IMR-90 (cell line): ENCODE results near the gene PPP1R13B. TPM values are rescaled to one million over a fixed set of nuclear protein-coding genes. Genes with fewer than 3 reads are reported as not detected.

ENCODE experiments used
- ATAC-seq: fragments of 200-7000 bp; cut with Tn5 transposase; 2 replicates; pipeline ENCODE4 v1.9.1; 2020; ENCODE audit warnings: low read depth, mild to moderate bottlenecking, moderate library complexity
- BruUV-seq: library from RNA; stranded (reverse); fragments of 400-500 nt; replicated peaks from 2 replicates; lab custom pipeline; 2021; lab: Mats Ljungman, UMichigan
- CTCF ChIA-PET: fragments of 300-600 bp; formaldehyde crosslinking; extraction: SDS; loops from one replicate; lab custom pipeline; 2021; ENCODE audit warnings: antibody characterized with exemption; lab: Yijun Ruan, JAX
- POLR2A ChIA-PET: fragments of 300-600 bp; sonication (Branson Sonifier 250); formaldehyde crosslinking; loops from one replicate; lab custom pipeline; 2022; ENCODE audit warnings: antibody characterized with exemption; ENCODE audit not compliant: unreplicated experiment; lab: Charles Lee
- DNase-seq: peaks from one replicate; pipeline ENCODE4 v3.0.0; 2013
- H2AFZ ChIP-seq: replicated peaks from 2 replicates; pipeline ENCODE3; 2013; ENCODE audit warnings: low read length, mild to moderate bottlenecking; ENCODE audit not compliant: poor library complexity
- H2AK5ac ChIP-seq: 2 replicates; pipeline ENCODE4 v1.6.1; 2013; ENCODE audit warnings: low read depth, low read length, inconsistent platforms
- H2AK9ac ChIP-seq: replicated peaks from 2 replicates; pipeline ENCODE3; 2013; ENCODE audit warnings: mild to moderate bottlenecking, low read depth, low read length, moderate library complexity; ENCODE audit not compliant: poor library complexity
- H2BK120ac ChIP-seq: 2 replicates; pipeline ENCODE4 v1.6.1; 2013; ENCODE audit warnings: low read depth, low read length, inconsistent platforms
- H2BK15ac ChIP-seq: 3 replicates; pipeline ENCODE4 v1.6.1; 2013; ENCODE audit warnings: low read depth, low read length, inconsistent platforms
- H2BK20ac ChIP-seq: 2 replicates; pipeline ENCODE4 v1.6.1; 2013; ENCODE audit warnings: low read depth, mild to moderate bottlenecking, inconsistent platforms, low read length, moderate library complexity
- H2BK5ac ChIP-seq: 2 replicates; pipeline ENCODE4 v1.6.1; 2013; ENCODE audit warnings: mild to moderate bottlenecking, low read depth, low read length, inconsistent platforms; ENCODE audit not compliant: poor library complexity, severe bottlenecking
- H3K14ac ChIP-seq: replicated peaks from 2 replicates; pipeline ENCODE4 v1.6.1; 2013; ENCODE audit warnings: low read depth, low read length, inconsistent platforms
- H3K18ac ChIP-seq: 2 replicates; pipeline ENCODE4 v1.6.1; 2013; ENCODE audit warnings: low read depth, low read length, control low read depth
- H3K23ac ChIP-seq: 2 replicates; pipeline ENCODE4 v1.6.1; 2013; ENCODE audit warnings: low read depth, low read length, inconsistent platforms
- H3K27ac ChIP-seq: 2 replicates; pipeline ENCODE4 v1.5.1; 2013; ENCODE audit warnings: mild to moderate bottlenecking, control low read depth, low read length; ENCODE audit not compliant: insufficient read depth
- H3K27me3 ChIP-seq: 2 replicates; pipeline ENCODE4 v1.6.1; 2013; ENCODE audit warnings: low read length; ENCODE audit not compliant: control insufficient read depth, insufficient read depth
- H3K36me3 ChIP-seq: 2 replicates; pipeline ENCODE4 v1.6.1; 2013; ENCODE audit warnings: low read length, mixed read lengths; ENCODE audit not compliant: control insufficient read depth, insufficient read depth
- H3K4ac ChIP-seq: 2 replicates; pipeline ENCODE4 v1.6.1; 2013; ENCODE audit warnings: low read depth, low read length, inconsistent platforms
- H3K4me1 ChIP-seq: 2 replicates; pipeline ENCODE4 v1.6.1; 2013; ENCODE audit warnings: low read length, mixed read lengths; ENCODE audit not compliant: control insufficient read depth, insufficient read depth
- H3K4me2 ChIP-seq: 2 replicates; pipeline ENCODE4 v1.6.1; 2013; ENCODE audit warnings: low read depth, mild to moderate bottlenecking, control low read depth, low read length, moderate library complexity
- H3K4me3 ChIP-seq: 2 replicates; pipeline ENCODE4 v1.5.1; 2013; ENCODE audit warnings: low read depth, mild to moderate bottlenecking, control low read depth, low read length, moderate library complexity; ENCODE audit not compliant: insufficient read depth
- H3K56ac ChIP-seq: 2 replicates; pipeline ENCODE4 v1.6.1; 2013; ENCODE audit warnings: low read length, inconsistent platforms; ENCODE audit not compliant: insufficient read depth; ENCODE audit errors: extremely low read depth
- H3K79me1 ChIP-seq, 2 experiments: 2 replicates each; pipeline ENCODE4 v1.6.1; 2013; ENCODE audit warnings: low read length in 2 of 2, inconsistent platforms in 1 of 2, low read depth in 1 of 2
- H3K9ac ChIP-seq: 2 replicates; pipeline ENCODE4 v1.6.1; 2013; ENCODE audit warnings: low read depth, low read length, control low read depth
- H3K9me1 ChIP-seq: 2 replicates; pipeline ENCODE4 v1.6.1; 2013; ENCODE audit warnings: low read length, inconsistent platforms; ENCODE audit not compliant: insufficient read depth
- H3K9me3 ChIP-seq: 2 replicates; pipeline ENCODE4 v1.6.1; 2013; ENCODE audit warnings: low read length; ENCODE audit not compliant: control insufficient read depth, insufficient read depth
- H4K20me1 ChIP-seq: 2 replicates; pipeline ENCODE4 v1.6.1; 2013; ENCODE audit warnings: low read length, inconsistent platforms; ENCODE audit not compliant: insufficient read depth
- H4K5ac ChIP-seq: 2 replicates; pipeline ENCODE4 v1.6.1; 2013; ENCODE audit warnings: mild to moderate bottlenecking, low read depth, low read length, control low read depth
- H4K8ac ChIP-seq, 2 experiments: 2 replicates each; pipeline ENCODE4 v1.6.1; 2013; ENCODE audit warnings: low read depth in 2 of 2, low read length in 2 of 2, control low read depth in 1 of 2, inconsistent platforms in 1 of 2
- H4K91ac ChIP-seq: 2 replicates; pipeline ENCODE4 v1.6.1; 2013; ENCODE audit warnings: low read depth, low read length, inconsistent platforms; ENCODE audit not compliant: insufficient read depth
- BHLHE40 ChIP-seq: fragments of 150-350 bp; IDR thresholded peaks from 2 replicates; pipeline ENCODE4 v1.6.1; 2016; ENCODE audit warnings: mild to moderate bottlenecking, low read depth, low read length
- CEBPB ChIP-seq: IDR thresholded peaks from 2 replicates; pipeline ENCODE4 v1.6.1; 2012; ENCODE audit warnings: low read depth, low read length, improper control_type of control experiment
- CHD1 ChIP-seq: IDR thresholded peaks from 2 replicates; pipeline ENCODE4 v1.6.1; 2012; ENCODE audit warnings: low read depth, low read length, improper control_type of control experiment
- FOS ChIP-seq: fragments of 150-350 bp; IDR thresholded peaks from 2 replicates; pipeline ENCODE4 v1.6.1; 2016; ENCODE audit warnings: low read depth, low read length
- NFE2L2 ChIP-seq: fragments of 150-350 bp; IDR thresholded peaks from 2 replicates; pipeline ENCODE4 v1.6.1; 2016; ENCODE audit warnings: low read depth, mild to moderate bottlenecking, low read length
- RAD21 ChIP-seq: IDR thresholded peaks from 2 replicates; pipeline ENCODE4 v1.6.1; 2012; ENCODE audit warnings: low read length, improper control_type of control experiment
- RCOR1 ChIP-seq: IDR thresholded peaks from 2 replicates; pipeline ENCODE4 v1.6.1; 2012; ENCODE audit warnings: mild to moderate bottlenecking, low read length, improper control_type of control experiment; ENCODE audit not compliant: insufficient replicate concordance
- SMC3 ChIP-seq: fragments of 150-350 bp; IDR thresholded peaks from 2 replicates; pipeline ENCODE4 v1.6.1; 2016; ENCODE audit warnings: low read depth, mild to moderate bottlenecking, antibody characterized with exemption, low read length, moderate library complexity
- USF2 ChIP-seq: fragments of 150-350 bp; IDR thresholded peaks from 2 replicates; pipeline ENCODE4 v1.6.1; 2017; ENCODE audit warnings: mild to moderate bottlenecking, antibody characterized with exemption, low read length, low read depth
- WGBS, 2 experiments: methylation state at CpG; one replicate each; pipeline versions ENCODE4 v1.1.5 to v1.1.7; 2013; ENCODE audit warnings: missing lambda C conversion rate in 2 of 2; ENCODE audit not compliant: insufficient read length in 1 of 2; ENCODE audit errors: extremely low coverage in 2 of 2; 5-methylcytosine and 5-hydroxymethylcytosine counted together
- dilution Hi-C: fragments of 300-500 bp; cut with HindIII; formaldehyde crosslinking; loops from one replicate; pipeline ENCODE4 v1.14.3; 2018; ENCODE audit warnings: low sequenced_read_pairs; ENCODE audit not compliant: unreplicated experiment
- in situ Hi-C: fragments of 300-500 bp; cut with MboI; formaldehyde crosslinking; loops from 3 replicates; pipeline ENCODE4 v1.14.3; 2019; ENCODE audit warnings: low sequenced_read_pairs, inconsistent platforms, mixed read lengths
- intact Hi-C: fragments of 100-400 bp; cut with micrococcal nuclease; formaldehyde crosslinking; loops from 2 replicates; pipeline ENCODE4 v1.10.0; 2022
- polyA plus RNA-seq, 3 experiments: library from polyadenylated mRNA; depleted of rRNA; stranded (reverse); fragments of >200 nt; gene quantifications; 2 replicates each; pipeline ENCODE4 v1.2.3, GENCODE V29; 2012; ENCODE audit warnings: low replicate concordance in 1 of 3
- total RNA-seq: library from RNA; depleted of rRNA; stranded (reverse); fragments of >200 nt; gene quantifications from 2 replicates; pipeline ENCODE4 v1.2.3, GENCODE V29; 2012

PPP1R13B gene
- total and polyA plus RNA-seq, 2 of the 4 experiments (the other 2 are of a cell fraction): 1.6 to 2.8 TPM

- H4K20me1 ChIP-seq: no peaks in the 10 kb centered on the region
- H2BK20ac ChIP-seq: no peak overlapping the region
- no peak overlapping the region for H2AK5ac ChIP-seq
- no peaks in the 10 kb centered on the region for H3K36me3 ChIP-seq
- no peak overlapping the region for H3K27ac ChIP-seq
- peaks cover 24% of the 10 kb centered on the region; the same call in 1 of the 2 replicates for H3K27me3 ChIP-seq
- in situ Hi-C loops: no loop called here
- dilution Hi-C loops: no loop called here
- peaks cover 3% of the 10 kb centered on the region; the same call in 1 of the 2 replicates for H3K4me1 ChIP-seq
- no peaks in the 10 kb centered on the region for H3K79me1 ChIP-seq
- CTCF ChIA-PET: no interaction called here
- H3K23ac ChIP-seq: no peak overlapping the region
- WGBS, 2 experiments: 82% methylated on average over 12 of the region's 20 CpGs; no CpG with 5 or more reads in 1 of the 2 experiments
- H2AFZ ChIP-seq: no peak overlapping the region
- no peak overlapping the region for H2BK15ac ChIP-seq
- H4K5ac ChIP-seq: no peak overlapping the region
- no peaks in the 10 kb centered on the region for H3K9me1 ChIP-seq
- no peak overlapping the region for H2BK120ac ChIP-seq
- intact Hi-C loops: no loop called here
- H2AK9ac ChIP-seq: no peak overlapping the region
- H2BK5ac ChIP-seq: no peak overlapping the region
- POLR2A ChIA-PET: no interaction called here
- no peak overlapping the region for H3K18ac ChIP-seq
- no peaks in the 10 kb centered on the region for H3K9me3 ChIP-seq
- H4K91ac ChIP-seq: no peak overlapping the region
- H3K14ac ChIP-seq: no peak overlapping the region
- no peak overlapping the region for H3K9ac ChIP-seq
- ATAC-seq: no peak
- no peak overlapping the region for H3K4me2 ChIP-seq
- no peak for TF ChIP-seq NFE2L2
- no peak for TF ChIP-seq USF2
- no peak for TF ChIP-seq FOS
- TF ChIP-seq RCOR1: no peak
- TF ChIP-seq RAD21: no peak
- no peak for TF ChIP-seq CEBPB
- TF ChIP-seq CHD1: no peak
- TF ChIP-seq BHLHE40: no peak
- no peak for TF ChIP-seq SMC3
- H4K8ac ChIP-seq: no peak overlapping the region
- H3K56ac ChIP-seq: no peak overlapping the region
- no peak for DNase-seq
- H3K4me3 ChIP-seq: no peak overlapping the region
- no TSS peak for BruUV-seq
- H3K4ac ChIP-seq: no peak overlapping the region
Measured at GRCh38 chr14:103882503-103883262, 35.3 kb upstream of the PPP1R13B start.
